Measurements from ENCODE around the gene CUX1. TPM values are rescaled to one million over a fixed set of nuclear protein-coding genes. Genes with fewer than 3 reads are reported as not detected.

CUX1 gene
- total and polyA plus RNA-seq, 2 of the 13 experiments (the other 11 are each of a cell fraction or from before 2014, with no cell fraction given), result 13.7 to 14.9 TPM

- no peaks in the 10 kb centered on the region for H3K79me2 ChIP-seq (ENCODE audit: insufficient read depth, low read length)
- no peaks in the 10 kb centered on the region; the same call in 1 of the 2 replicates for H4K20me1 ChIP-seq (ENCODE audit: insufficient read depth, low read length)
- 83% methylated on average over 3 of the region's 3 CpGs for WGBS (ENCODE audit: low lambda C conversion rate)
- H2AFZ ChIP-seq (ENCODE audit: low read length), result no peak overlapping the region
- no peak overlapping the region for H3K4me2 ChIP-seq (ENCODE audit: low read depth, low read length)
- no peak overlapping the region for H3K27ac ChIP-seq (ENCODE audit: extremely low read length, insufficient read depth, low read length)
- H3K4me3 ChIP-seq (replicated peaks in 1 of 3; ENCODE audit: insufficient read depth in 1 of 3, low read depth in 2 of 3, low read length in 3 of 3), result no peak overlapping the region
- BruUV-seq (replicated peaks), result no TSS peak
- H3K36me3 ChIP-seq (replicated peaks in 1 of 2; ENCODE audit: control insufficient read depth in 1 of 2, insufficient read depth in 2 of 2, low read length in 2 of 2), result peaks cover 10 to 44% of the 10 kb centered on the region in 2 experiments; a peak in 4 of 5 replicates
- H3K4me1 ChIP-seq (ENCODE audit: insufficient read depth, low read length), result peaks cover 19% of the 10 kb centered on the region
- ChIA-PET POLR2A (no interaction called here), CTCF (ENCODE audit: low intra/inter-chr PET ratio, low total read pairs) (no interaction called here)
- ATAC-seq (no peak), DNase-seq (ENCODE audit: low spot score) (no peak), FAIRE-seq (no peak)
- no peaks in the 10 kb centered on the region for H3K9me3 ChIP-seq (ENCODE audit: low read length)
- H3K27me3 ChIP-seq (ENCODE audit: control insufficient read depth in 1 of 2, insufficient read depth in 2 of 2, low read length in 2 of 2), result no peaks in the 10 kb centered on the region
- intact Hi-C loops (cut with micrococcal nuclease; ENCODE audit: unreplicated experiment) (no loop called here), in situ Hi-C loops (cut with HindIII; ENCODE audit: extremely low pct_ligation_motif_present, low pct_unique_long_range_greater_than_20kb) (no loop called here)
- no peak overlapping the region for H3K9ac ChIP-seq (ENCODE audit: insufficient read depth, low read depth, low read length)
- TF ChIP-seq ARID4A (CRISPR knock-in tag; IDR thresholded peaks at IDR 0.05; ENCODE audit: borderline replicate concordance) (0 out of 2 replicates have a peak, but pooled peaks have one; percentile 8), MTF1 (CRISPR knock-in tag; IDR thresholded peaks at IDR 0.05) (no peak), ZBTB8A (CRISPR knock-in tag; IDR thresholded peaks at IDR 0.05; ENCODE audit: borderline replicate concordance, low read depth) (no peak), E2F2 (CRISPR knock-in tag; IDR thresholded peaks at IDR 0.05; ENCODE audit: borderline replicate concordance) (no peak), POLR2A (IDR thresholded peaks at IDR 0.05; ENCODE audit: insufficient read depth in 1 of 2, low read depth in 2 of 2, low read length in 2 of 2) (no peak), ZNF678 (CRISPR knock-in tag; IDR thresholded peaks at IDR 0.05) (no peak), ZNF367 (CRISPR knock-in tag; IDR thresholded peaks at IDR 0.05; ENCODE audit: borderline replicate concordance) (no peak), ZNF263 (CRISPR knock-in tag; IDR thresholded peaks at IDR 0.05) (peak; percentile 60; the same call in 1 of the 2 replicates), HNF4A (CRISPR knock-in tag; IDR thresholded peaks at IDR 0.05) (peak; percentile 21; the same call in 1 of the 2 replicates), ZNF770 (CRISPR knock-in tag; IDR thresholded peaks at IDR 0.05) (peak; percentile 69), ZNF609 (CRISPR knock-in tag; IDR thresholded peaks at IDR 0.05; ENCODE audit: borderline replicate concordance) (no peak)
Observed at GRCh38 chr7:102099474-102099873, 282.0 kb downstream of the CUX1 start.
